ENCODE data around the gene AP2M1. TPM values are rescaled to one million over a fixed set of nuclear protein-coding genes. Genes with fewer than 3 reads are reported as not detected.

AP2M1 gene
- total RNA-seq, 4 donors from 2014 or later, result 153 to 318 (median 182) TPM

DNA sequence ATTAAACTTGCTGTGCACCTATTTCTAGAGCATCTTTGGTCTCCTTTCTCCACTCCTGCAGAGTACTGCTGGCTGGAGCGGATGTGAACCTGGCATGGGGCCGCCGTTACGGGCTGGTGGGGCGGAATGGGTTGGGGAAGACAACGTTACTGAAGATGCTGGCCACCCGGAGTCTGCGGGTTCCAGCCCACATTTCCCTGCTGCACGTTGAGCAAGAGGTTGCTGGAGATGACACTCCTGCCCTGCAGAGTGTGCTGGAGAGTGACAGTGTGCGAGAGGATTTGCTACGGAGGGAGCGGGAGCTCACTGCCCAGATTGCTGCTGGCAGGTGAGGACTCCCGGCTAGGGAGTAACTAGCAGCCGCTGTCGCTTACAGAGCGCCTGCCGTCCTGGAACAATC lies 13.4 kb downstream of the AP2M1 start:
- Histone ChIP-seq H3K4me1 (peaks cover 15 to 29% (median 20%) of the 10 kb centered on the region in 4 donors), H3K27ac (no peak overlapping the region), H3K36me3 (peaks cover 0 to 57% (median 28%) of the 10 kb centered on the region in 4 donors), H3K9me3 (no peaks in the 10 kb centered on the region), H3K27me3 (no peaks in the 10 kb centered on the region), H3K4me3 (no peak overlapping the region)
- in situ Hi-C loops (cut with MboI; ENCODE audit: low pct_ligation_motif_present in 1 of 4, low pct_unique_long_range_greater_than_20kb in 1 of 4, low sequenced_read_pairs in 3 of 4) (no loop called here), intact Hi-C loops (cut with DNase I; ENCODE audit: low total_unique reads) (loop anchor here (10.0 kb wide), 1 partner anchor 53 kb away; the partner anchor contains the start of gene EIF2B5)
- TF ChIP-seq, protein P1, sequence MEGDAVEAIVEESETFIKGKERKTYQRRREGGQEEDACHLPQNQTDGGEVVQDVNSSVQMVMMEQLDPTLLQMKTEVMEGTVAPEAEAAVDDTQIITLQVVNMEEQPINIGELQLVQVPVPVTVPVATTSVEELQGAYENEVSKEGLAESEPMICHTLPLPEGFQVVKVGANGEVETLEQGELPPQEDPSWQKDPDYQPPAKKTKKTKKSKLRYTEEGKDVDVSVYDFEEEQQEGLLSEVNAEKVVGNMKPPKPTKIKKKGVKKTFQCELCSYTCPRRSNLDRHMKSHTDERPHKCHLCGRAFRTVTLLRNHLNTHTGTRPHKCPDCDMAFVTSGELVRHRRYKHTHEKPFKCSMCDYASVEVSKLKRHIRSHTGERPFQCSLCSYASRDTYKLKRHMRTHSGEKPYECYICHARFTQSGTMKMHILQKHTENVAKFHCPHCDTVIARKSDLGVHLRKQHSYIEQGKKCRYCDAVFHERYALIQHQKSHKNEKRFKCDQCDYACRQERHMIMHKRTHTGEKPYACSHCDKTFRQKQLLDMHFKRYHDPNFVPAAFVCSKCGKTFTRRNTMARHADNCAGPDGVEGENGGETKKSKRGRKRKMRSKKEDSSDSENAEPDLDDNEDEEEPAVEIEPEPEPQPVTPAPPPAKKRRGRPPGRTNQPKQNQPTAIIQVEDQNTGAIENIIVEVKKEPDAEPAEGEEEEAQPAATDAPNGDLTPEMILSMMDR (IDR thresholded peaks at IDR 0.05), result no peak
- TF ChIP-seq POLR2AphosphoS5 (IDR thresholded peaks at IDR 0.05) (no peak), EP300 (IDR thresholded peaks at IDR 0.05; ENCODE audit: low read depth) (no peak), POLR2A (IDR thresholded peaks at IDR 0.05) (no peak)
- no peak for DNase-seq
- 93% methylated on average over 17 of the region's 17 CpGs; no CpG with 5 or more reads in 1 of the 2 donors for WGBS, 2 donors (ENCODE audit: low coverage in 1 of 2)

DNA sequence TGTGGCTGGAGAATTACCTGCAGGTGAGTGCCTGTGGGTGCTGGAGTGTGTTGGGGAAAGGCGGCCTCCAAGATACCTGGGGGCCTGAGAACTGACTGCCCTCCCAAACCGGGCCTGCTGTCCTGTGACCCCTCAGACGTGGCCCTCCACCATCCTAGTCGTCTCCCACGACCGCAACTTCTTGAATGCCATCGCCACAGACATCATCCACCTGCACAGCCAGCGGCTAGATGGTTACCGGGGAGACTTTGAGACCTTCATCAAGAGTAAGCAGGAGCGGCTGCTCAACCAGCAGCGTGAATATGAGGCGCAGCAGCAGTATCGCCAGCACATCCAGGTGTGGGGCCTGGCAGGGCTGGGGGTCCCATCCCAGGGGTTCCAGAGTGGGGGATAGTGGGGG lies 14.8 kb downstream of the AP2M1 start:
- in situ Hi-C loops (cut with MboI; ENCODE audit: low pct_ligation_motif_present in 1 of 4, low pct_unique_long_range_greater_than_20kb in 1 of 4, low sequenced_read_pairs in 3 of 4), result no loop called here
- 97% methylated on average over 13 of the region's 13 CpGs; no CpG with 5 or more reads in 1 of the 2 donors for WGBS, 2 donors (ENCODE audit: low coverage in 1 of 2)
- no peak overlapping the region for H3K27ac ChIP-seq
- H3K9me3 ChIP-seq, result no peaks in the 10 kb centered on the region
- peaks cover 15 to 29% (median 20%) of the 10 kb centered on the region in 4 donors for H3K4me1 ChIP-seq
- intact Hi-C loops (cut with DNase I; ENCODE audit: low total_unique reads), result loop anchor here (10.0 kb wide), 1 partner anchor 55 kb away; the partner anchor contains the start of gene EIF2B5
- H3K36me3 ChIP-seq, result peaks cover 0 to 60% (median 26%) of the 10 kb centered on the region in 4 donors
- no peaks in the 10 kb centered on the region for H3K27me3 ChIP-seq
- no peak for DNase-seq
- no peak overlapping the region for H3K4me3 ChIP-seq
- TF ChIP-seq EP300 (IDR thresholded peaks at IDR 0.05; ENCODE audit: low read depth) (no peak), POLR2A (IDR thresholded peaks at IDR 0.05) (no peak), POLR2AphosphoS5 (IDR thresholded peaks at IDR 0.05) (no peak)
- TF ChIP-seq, protein P1 (IDR thresholded peaks at IDR 0.05), result no peak

DNA sequence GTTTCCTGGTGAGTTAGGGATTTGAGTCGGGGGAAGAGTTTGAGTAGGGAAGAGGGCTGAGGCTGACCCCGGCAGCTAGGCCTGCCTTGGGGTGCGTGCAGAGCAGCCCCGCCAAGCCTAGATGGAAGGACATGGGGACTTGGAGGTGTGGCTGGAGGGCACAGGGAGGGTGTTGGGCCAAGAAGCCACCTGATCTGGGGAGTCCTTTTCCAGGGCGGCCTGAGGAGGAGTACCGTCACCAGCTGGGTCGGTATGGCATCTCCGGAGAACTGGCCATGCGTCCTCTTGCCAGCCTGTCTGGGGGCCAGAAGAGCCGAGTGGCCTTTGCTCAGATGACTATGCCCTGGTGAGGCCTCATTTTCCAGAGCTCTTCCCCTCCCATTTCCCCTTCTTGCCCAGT lies 18.2 kb downstream of the AP2M1 start:
- Histone ChIP-seq H3K4me1 (peaks cover 0 to 5% (median 2%) of the 10 kb centered on the region in 4 donors), H3K4me3 (no peak overlapping the region), H3K36me3 (peaks cover 0 to 69% (median 29%) of the 10 kb centered on the region in 4 donors), H3K27me3 (no peaks in the 10 kb centered on the region), H3K27ac (no peak overlapping the region), H3K9me3 (no peaks in the 10 kb centered on the region)
- DNase-seq, result no peak
- WGBS, 2 donors (ENCODE audit: low coverage in 1 of 2), result 94% methylated on average over 10 of the region's 10 CpGs; no CpG with 5 or more reads in 1 of the 2 donors
- TF ChIP-seq, protein P1 (IDR thresholded peaks at IDR 0.05), result no peak
- TF ChIP-seq POLR2AphosphoS5 (IDR thresholded peaks at IDR 0.05) (no peak), POLR2A (IDR thresholded peaks at IDR 0.05) (no peak), EP300 (IDR thresholded peaks at IDR 0.05; ENCODE audit: low read depth) (no peak)
- intact Hi-C loops (cut with DNase I; ENCODE audit: low total_unique reads) (no loop called here), in situ Hi-C loops (cut with MboI; ENCODE audit: low pct_ligation_motif_present in 1 of 4, low pct_unique_long_range_greater_than_20kb in 1 of 4, low sequenced_read_pairs in 3 of 4) (no loop called here)

DNA sequence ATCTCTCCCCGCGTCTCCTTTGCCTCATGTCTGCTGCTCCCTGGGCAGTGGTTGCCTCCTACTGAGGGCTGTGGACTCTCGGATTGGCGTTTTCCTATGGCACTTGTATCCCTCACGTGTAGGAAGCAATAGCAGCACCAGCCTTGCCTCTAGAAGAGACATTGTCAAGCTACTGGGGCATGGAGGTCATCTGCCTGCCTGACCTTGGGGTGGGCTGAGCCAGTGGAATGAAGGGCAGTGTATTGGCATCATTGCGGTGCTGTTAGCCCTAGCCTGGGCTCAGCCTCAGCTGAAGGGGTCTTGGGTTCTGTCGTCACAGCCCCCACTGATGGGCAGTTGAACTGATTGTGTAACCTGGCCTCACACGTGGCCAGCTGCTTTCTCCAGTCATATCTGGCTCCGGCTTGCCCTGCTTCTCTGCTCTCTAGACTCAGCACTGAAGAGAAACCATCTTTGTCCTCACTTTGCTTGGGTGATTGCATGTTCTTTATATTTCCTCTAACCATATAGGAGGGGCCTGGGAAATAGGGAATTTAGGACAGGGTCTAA lies 19.4 kb downstream of the AP2M1 start:
- in situ Hi-C loops (cut with MboI; ENCODE audit: low pct_ligation_motif_present in 1 of 4, low pct_unique_long_range_greater_than_20kb in 1 of 4, low sequenced_read_pairs in 3 of 4) (no loop called here), intact Hi-C loops (cut with DNase I; ENCODE audit: low total_unique reads) (no loop called here)
- H3K4me1 ChIP-seq, result no peaks in the 10 kb centered on the region
- peaks cover 0 to 63% (median 28%) of the 10 kb centered on the region in 4 donors for H3K36me3 ChIP-seq
- H3K9me3 ChIP-seq, result no peaks in the 10 kb centered on the region
- no peaks in the 10 kb centered on the region for H3K27me3 ChIP-seq
- WGBS, 2 donors (ENCODE audit: low coverage in 1 of 2), result 88% methylated on average over 9 of the region's 9 CpGs; no CpG with 5 or more reads in 1 of the 2 donors
- DNase-seq, result no peak
- TF ChIP-seq POLR2AphosphoS5 (IDR thresholded peaks at IDR 0.05) (no peak), POLR2A (IDR thresholded peaks at IDR 0.05) (no peak), EP300 (IDR thresholded peaks at IDR 0.05; ENCODE audit: low read depth) (no peak)
- TF ChIP-seq, protein P1 (IDR thresholded peaks at IDR 0.05), result no peak
- H3K4me3 ChIP-seq, result no peak overlapping the region
- H3K27ac ChIP-seq, result no peak overlapping the region
